ENCODE data around the gene SRGAP1.

SRGAP1 gene

GRCh38 chr12:63930971-63931370 lies 86.5 kb downstream of the SRGAP1 start:
- H3K4me3 ChIP-seq (ENCODE audit: low read depth, low read length), result no peak overlapping the region
- no peak for TF ChIP-seq CTCF (IDR thresholded peaks at IDR 0.05; ENCODE audit: low read depth, low read length, missing control alignments)

GRCh38 chr12:63931703-63932102 lies 87.2 kb downstream of the SRGAP1 start:
- no peak for TF ChIP-seq CTCF (IDR thresholded peaks at IDR 0.05; ENCODE audit: low read depth, low read length, missing control alignments)
- no peak overlapping the region for H3K4me3 ChIP-seq (ENCODE audit: low read depth, low read length)
- no peak for DNase-seq (ENCODE audit: low read depth)

More at GRCh38 chr12:63930971-63931370, 86.5 kb downstream of the SRGAP1 start:
- DNase-seq (ENCODE audit: low read depth), result no peak

GRCh38 chr12:63934936-63935335 lies 90.4 kb downstream of the SRGAP1 start:
- no peak for TF ChIP-seq CTCF (IDR thresholded peaks at IDR 0.05; ENCODE audit: low read depth, low read length, missing control alignments)
- DNase-seq (ENCODE audit: low read depth), result no peak
- no peak overlapping the region for H3K4me3 ChIP-seq (ENCODE audit: low read depth, low read length)

GRCh38 chr12:63935361-63935760 lies 90.9 kb downstream of the SRGAP1 start:
- TF ChIP-seq CTCF (IDR thresholded peaks at IDR 0.05; ENCODE audit: low read depth, low read length, missing control alignments), result no peak
- DNase-seq (ENCODE audit: low read depth), result no peak

GRCh38 chr12:63937378-63938316 lies 93.1 kb downstream of the SRGAP1 start:
- no peak for TF ChIP-seq CTCF (IDR thresholded peaks at IDR 0.05; ENCODE audit: low read depth, low read length, missing control alignments)
- no peak for DNase-seq (ENCODE audit: low read depth)
- no peak overlapping the region for H3K4me3 ChIP-seq (ENCODE audit: low read depth, low read length)

More at GRCh38 chr12:63935361-63935760, 90.9 kb downstream of the SRGAP1 start:
- H3K4me3 ChIP-seq (ENCODE audit: low read depth, low read length), result no peak overlapping the region

GRCh38 chr12:63940310-63941005 lies 96.0 kb downstream of the SRGAP1 start:
- no peak for TF ChIP-seq CTCF (IDR thresholded peaks at IDR 0.05; ENCODE audit: low read depth, low read length, missing control alignments)

More at GRCh38 chr12:63940310-63941005, 96.0 kb downstream of the SRGAP1 start:
- DNase-seq (ENCODE audit: low read depth), result no peak
- H3K4me3 ChIP-seq (ENCODE audit: low read depth, low read length), result no peak overlapping the region
